HEK293 (cell line): ENCODE results near the gene TUBD1.
"Not testable (repeated sequence)": the region's sequence is repeated elsewhere in the genome, so short reads cannot be mapped to it uniquely, and the experiment has no call there.

Experiments used
- BCL11A ChIP-seq: fragments of 450-650 bp; formaldehyde crosslinking; IDR thresholded peaks from 2 replicates; pipeline ENCODE4 v1.5.1; 2016; ENCODE audit warnings: low read depth, missing biosample characterization, missing genetic modification characterization
- CTCF ChIP-seq: fragments of 450-650 bp; formaldehyde crosslinking; IDR thresholded peaks from 2 replicates; pipeline ENCODE4 v1.5.1; 2016; ENCODE audit warnings: missing biosample characterization, missing genetic modification characterization
- GLI4 ChIP-seq: fragments of 450-650 bp; formaldehyde crosslinking; IDR thresholded peaks from 2 replicates; pipeline ENCODE4 v1.5.1; 2016; ENCODE audit warnings: missing biosample characterization, missing genetic modification characterization
- PRDM10 ChIP-seq: fragments of 450-650 bp; formaldehyde crosslinking; IDR thresholded peaks from 2 replicates; pipeline ENCODE4 v1.5.1; 2016; ENCODE audit warnings: missing biosample characterization, missing genetic modification characterization
- REST ChIP-seq: fragments of 450-650 bp; formaldehyde crosslinking; IDR thresholded peaks from 2 replicates; pipeline ENCODE4 v1.5.1; 2016; ENCODE audit warnings: missing biosample characterization, missing genetic modification characterization
- TCF7L2 ChIP-seq: IDR thresholded peaks from 2 replicates; pipeline ENCODE4 v1.6.1; 2011; ENCODE audit warnings: low read depth, mild to moderate bottlenecking, inconsistent platforms, low read length, moderate library complexity, borderline replicate concordance
- ZBTB21 ChIP-seq: fragments of 450-650 bp; formaldehyde crosslinking; IDR thresholded peaks from 2 replicates; pipeline ENCODE4 v1.5.1; 2017; ENCODE audit warnings: missing biosample characterization, missing genetic modification characterization
- ZNF121 ChIP-seq: fragments of 450-650 bp; formaldehyde crosslinking; IDR thresholded peaks from 2 replicates; pipeline ENCODE4 v1.5.1; 2016; ENCODE audit warnings: missing biosample characterization, missing genetic modification characterization
- ZNF140 ChIP-seq: fragments of 450-650 bp; formaldehyde crosslinking; IDR thresholded peaks from 2 replicates; pipeline ENCODE4 v1.5.1; 2016; ENCODE audit warnings: missing biosample characterization, missing genetic modification characterization

- TF ChIP-seq ZNF140; PRDM10 (tag by site-specific recombination); TCF7L2; CTCF (tag by site-specific recombination); REST (tag by site-specific recombination); BCL11A (tag by site-specific recombination); GLI4; ZNF121 (tag by site-specific recombination); ZBTB21: not testable (repeated sequence)
Observed at GRCh38 chr17:59853919-59854729, 38.6 kb downstream of the TUBD1 start.
